ENCODE data around the gene HES4. TPM values are rescaled to one million over a fixed set of nuclear protein-coding genes. Genes with fewer than 3 reads are reported as not detected.
"Not testable (repeated sequence)": the region's sequence is repeated elsewhere in the genome, so short reads cannot be mapped to it uniquely, and the experiment has no call there.

HES4 gene
- total RNA-seq, 1 experiment from 2014 or later = 10.6 TPM

DNA sequence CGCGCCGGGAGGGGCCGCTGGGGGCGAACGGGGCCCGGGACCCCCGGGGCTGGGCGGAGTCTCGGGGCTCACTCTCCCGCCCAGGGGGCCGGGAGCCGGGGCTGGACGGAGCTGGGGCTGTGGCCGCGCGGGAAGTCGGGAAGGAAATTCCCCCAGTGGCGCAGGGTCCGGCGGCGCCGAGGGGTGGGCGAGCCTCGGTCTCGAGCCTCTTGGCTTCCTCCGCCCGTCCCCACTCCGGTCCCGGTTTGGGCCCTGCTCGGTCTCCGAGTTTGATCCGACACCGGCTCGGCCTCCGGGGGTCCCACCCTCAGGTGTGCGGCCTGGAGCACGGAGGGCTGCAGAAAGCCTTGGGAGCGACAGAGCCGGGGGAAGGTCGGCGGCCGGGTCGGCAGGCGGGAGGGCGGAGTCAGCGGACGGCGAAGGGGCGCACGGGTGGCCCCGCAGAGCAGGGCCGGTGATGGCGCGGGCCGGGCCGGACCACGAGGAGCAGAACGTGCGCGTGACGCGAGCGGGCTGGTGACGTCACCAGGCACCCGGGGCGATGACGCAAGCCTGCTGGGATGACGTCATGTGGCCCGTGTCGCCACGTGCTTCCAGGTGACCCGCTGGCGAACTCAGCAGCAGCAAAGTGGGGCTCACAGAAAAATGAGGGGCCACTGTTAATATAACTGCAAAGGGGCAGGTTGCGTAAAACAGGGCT, 610 bp upstream of the HES4 start:
- peak; percentile 70 for DNase-seq (ENCODE audit: extremely low read depth, low read depth)

GRCh38 chr1:998995-999724, 737 bp downstream of the HES4 start:
- DNase-seq (ENCODE audit: extremely low read depth, low read depth) = no peak

GRCh38 chr1:998745-998994, 1.2 kb downstream of the HES4 start:
- DNase-seq (ENCODE audit: extremely low read depth, low read depth) = no peak

- DNase-seq (ENCODE audit: extremely low read depth, low read depth) = no peak
Measured at GRCh38 chr1:997993-998744, 1.7 kb downstream of the HES4 start.

GRCh38 chr1:997713-997992, 2.2 kb downstream of the HES4 start:
- no peak for DNase-seq (ENCODE audit: extremely low read depth, low read depth)

DNA sequence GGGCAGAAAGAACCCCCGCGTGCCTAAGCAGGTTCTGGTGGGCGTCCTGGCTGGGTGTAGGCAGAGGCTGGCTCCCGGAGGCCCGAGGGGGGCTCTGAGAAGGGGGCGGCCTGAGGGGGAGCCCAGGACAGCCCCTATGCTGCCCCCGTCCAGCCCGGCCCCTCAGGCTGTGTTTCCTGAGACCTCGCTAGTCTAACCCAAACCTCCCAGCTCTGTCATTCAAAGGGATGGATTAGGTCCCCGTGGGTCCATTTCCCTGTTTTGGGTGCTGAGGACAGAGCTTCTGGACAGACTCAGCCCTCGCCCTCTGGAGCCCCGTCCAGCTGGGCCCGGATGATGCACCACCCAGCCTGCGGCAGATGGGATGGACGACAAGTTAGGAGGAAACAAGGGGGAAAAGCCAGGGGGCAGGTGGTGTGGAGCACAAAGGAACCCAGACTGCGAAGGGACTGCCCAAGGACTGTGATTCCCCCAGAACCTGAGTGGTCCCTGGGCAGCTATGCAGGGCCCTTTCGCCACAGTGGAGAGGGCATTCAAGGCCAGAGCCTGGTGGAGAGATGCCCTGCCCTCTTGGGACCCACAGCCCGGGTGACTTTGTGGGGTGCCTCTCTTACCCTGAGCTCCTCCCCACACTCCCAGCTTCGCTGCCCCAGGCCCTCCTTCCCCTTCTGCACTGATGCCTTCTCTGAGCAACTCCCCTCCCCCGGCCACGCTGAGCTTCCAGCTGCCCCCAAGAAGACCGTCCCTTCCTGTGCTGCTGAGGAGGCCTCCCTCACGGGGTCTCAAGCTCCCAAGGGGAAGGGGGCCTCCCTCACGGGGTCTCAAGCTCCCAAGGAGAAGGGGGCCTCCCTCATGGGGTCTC, 2.8 kb downstream of the HES4 start:
- DNase-seq (ENCODE audit: extremely low read depth, low read depth) = no peak

DNA sequence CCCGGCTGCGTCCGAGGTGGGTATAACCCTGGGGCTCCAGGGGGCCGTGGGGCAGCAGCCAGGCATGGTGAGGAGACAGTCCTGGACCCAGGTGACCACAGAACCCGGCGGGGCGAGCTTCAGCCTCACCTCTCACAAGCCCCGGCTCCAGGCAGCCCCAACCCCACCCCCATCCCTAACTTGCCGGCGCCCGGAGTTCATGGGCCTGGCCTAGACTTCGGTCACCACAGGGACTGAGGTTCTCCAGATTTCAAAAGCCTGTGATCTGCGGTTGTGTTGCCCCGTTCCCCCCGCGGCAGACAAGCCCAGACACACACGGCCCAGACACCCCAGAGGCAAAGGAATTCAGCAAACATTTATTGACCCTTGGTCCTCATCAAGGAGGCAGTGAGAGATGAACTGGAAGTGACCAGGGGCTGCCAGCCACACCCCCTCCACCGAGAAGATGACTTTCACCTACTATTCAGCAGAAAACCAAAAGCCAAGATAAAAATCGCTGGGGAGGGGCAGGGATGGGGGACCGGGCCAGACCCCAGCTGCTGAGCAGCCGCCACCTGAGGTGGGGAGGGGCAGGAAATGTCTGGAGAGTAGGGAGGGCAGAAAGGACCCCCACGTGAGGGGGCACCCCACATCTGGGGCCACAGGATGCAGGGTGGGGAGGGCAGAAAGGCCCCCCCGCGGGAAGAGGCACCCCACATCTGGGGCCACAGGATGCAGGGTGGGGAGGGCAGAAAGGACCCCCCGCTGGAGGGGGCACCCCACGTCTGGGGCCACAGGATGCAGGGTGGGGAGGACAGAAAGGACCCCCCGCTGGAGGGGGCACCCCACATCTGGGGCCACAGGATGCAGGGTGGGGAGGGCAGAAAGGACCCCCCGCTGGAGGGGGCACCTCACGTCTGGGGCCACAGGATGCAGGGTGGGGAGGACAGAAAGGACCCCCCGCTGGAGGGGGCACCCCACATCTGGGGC, 3.9 kb downstream of the HES4 start:
- no peak for DNase-seq (ENCODE audit: extremely low read depth, low read depth)

DNA sequence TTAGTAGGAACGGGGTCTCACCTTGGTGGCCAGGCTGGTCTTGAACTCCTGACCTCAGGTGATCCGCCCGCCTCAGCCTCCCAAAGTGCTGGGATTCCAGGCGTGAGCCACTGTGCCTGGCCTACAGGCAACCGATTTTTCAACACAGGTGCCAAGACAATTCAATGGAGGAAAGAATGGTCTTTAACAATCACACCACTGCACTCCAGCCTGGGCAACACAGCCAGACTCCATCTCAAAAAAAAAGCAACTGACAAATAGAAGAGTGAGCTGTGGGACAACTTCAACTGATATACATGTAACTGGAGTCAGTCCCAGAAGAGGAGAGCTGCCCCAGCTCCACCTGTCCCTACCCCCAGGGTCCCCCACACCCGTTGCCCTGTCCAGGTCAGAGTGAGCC, 5.4 kb downstream of the HES4 start:
- DNase-seq (ENCODE audit: extremely low read depth, low read depth) = not testable (repeated sequence)

DNA sequence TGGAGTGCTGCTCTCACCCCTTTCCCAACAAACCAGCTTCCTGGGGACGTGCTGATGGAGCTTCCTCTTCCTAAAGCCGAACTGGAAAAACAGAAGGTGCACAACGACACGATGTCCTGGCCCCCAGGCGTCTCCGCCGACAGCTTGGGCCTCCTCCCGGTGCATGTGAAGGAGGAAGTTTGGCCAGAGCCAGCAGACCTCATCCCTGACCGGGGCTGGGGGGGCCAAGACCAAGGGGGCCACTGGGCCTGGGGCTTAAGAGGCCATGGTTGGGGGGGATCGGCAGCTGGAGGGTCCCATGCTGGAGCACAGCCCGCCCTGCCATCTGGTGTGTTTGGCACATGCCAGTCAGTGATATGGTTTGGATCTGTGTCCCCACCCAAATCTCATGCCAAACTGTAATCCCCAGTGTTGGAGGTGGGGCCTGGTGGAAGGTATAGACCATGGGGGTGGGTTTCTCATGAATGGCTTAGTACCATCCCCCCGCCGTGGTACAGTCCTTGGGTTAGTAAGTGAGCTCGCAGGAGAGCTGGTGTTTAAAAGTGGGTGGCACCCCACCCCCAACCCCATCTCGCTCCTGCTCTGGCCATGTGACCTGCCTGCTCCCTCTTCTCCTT, 6.4 kb downstream of the HES4 start:
- no peak for DNase-seq (ENCODE audit: extremely low read depth, low read depth)

DNA sequence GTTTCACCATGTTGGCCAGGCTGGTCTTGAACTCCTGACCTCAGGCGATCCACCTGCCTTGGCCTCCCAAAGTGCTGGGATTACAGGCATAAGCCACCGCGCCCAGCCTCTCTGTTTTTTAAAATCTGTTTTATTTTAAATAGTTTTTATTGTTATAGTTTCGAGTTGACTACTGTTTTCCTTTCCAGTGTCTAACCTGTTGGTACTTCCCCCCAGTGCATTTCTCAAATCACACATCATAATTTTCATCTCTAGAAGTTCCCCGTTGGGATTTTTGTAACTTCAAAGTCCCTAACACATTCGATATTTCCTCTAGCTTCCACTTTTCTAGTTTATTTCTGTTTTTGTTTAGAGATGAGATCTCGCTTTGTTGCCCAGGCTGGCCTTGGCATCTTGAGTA, 7.5 kb downstream of the HES4 start:
- no peak for DNase-seq (ENCODE audit: extremely low read depth, low read depth)

DNA sequence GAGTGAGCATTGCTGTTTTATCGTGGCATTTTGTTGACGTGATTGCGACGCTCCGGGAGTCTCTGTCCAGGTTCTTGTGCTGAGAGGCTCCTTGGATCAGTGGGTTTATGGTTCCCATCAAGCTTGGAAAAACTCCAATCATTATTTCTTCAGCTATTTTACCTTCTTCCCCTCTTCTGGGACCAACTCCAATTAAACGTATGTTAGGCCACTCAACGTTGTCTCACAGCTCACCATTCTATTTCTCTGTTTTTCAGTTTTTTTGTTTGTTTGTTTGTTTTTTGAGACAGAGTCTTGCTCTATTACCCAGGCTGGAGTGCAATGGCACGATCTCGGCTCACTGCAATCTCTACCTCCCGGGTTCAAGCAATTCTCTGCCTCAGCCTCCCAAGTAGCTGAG, 8.0 kb downstream of the HES4 start:
- DNase-seq (ENCODE audit: extremely low read depth, low read depth) = no peak

- not testable (repeated sequence) for DNase-seq (ENCODE audit: extremely low read depth, low read depth)
Measured at GRCh38 chr1:991275-991674, 8.6 kb downstream of the HES4 start.

- not testable (repeated sequence) for DNase-seq (ENCODE audit: extremely low read depth, low read depth)
Measured at GRCh38 chr1:988061-988460, 11.8 kb downstream of the HES4 start.

DNA sequence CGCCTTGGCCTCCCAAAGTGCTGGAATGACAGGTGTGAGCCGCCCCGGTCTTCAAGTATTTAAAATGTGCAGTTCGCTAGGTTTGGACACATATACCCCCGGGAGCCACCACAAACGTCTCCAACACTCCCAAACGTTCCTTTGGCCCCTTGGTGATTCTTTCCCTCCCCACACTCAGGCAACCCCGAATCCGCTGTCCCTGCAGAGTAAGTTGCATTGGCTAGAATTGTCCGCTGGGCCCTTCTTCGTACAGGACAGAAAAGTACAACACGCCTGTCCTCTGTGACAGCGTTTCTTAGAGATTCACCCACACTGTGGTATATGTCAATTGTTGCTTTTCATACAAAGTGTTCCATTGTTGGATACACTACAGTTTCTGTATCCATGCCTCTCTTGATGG, 14.8 kb downstream of the HES4 start:
- DNase-seq (ENCODE audit: extremely low read depth, low read depth) = no peak

DNA sequence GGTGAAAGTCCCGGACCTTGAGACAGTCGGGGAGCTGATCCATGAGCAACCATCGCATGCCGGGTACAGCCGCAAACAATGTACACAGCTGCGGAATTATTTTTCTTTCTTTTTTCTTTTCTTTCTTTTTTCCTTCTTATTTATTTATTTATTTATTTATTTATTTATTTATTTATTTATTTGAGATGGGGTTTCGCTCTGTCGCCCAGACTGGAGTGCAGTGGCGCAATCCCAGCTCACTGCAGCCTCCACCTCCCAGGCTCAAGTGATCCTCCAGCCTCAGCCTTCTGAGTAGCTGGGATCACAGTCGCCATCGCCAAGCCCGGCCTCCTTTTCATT, 15.5 kb downstream of the HES4 start:
- DNase-seq (ENCODE audit: extremely low read depth, low read depth) = no peak

GRCh38 chr1:983798-984475, 16.0 kb downstream of the HES4 start:
- no peak for DNase-seq (ENCODE audit: extremely low read depth, low read depth)

GRCh38 chr1:982765-983436, 17.0 kb downstream of the HES4 start:
- DNase-seq (ENCODE audit: extremely low read depth, low read depth) = no peak

DNA sequence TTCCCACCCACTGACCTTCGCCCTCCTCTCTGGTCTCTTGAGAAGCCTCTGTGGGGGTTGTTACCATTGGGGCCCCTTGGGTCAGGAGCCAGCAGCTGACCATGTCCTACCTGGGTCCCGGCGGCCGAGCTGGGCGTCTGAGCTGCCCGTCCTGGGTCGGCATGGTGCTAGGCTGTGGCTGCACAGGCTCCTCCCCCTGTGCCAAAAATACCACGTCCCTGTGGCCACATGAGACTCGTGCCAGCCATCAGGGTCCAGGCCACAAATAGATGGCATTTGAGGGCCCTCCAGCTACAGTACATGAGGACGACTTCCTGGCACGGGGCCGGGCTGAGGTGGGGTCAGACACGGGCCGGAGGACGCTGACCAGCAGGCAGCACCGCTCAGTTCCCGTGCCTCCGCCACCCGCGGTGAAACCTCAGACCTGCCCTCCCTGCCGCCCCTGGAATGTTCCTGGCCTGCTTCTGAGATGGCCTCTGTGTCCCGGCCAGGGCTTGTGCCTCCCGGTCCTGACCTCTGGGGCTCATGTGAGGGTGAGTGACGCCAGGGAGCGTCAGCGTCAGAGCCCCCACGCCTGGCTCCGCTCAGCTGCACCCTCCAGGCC, 17.8 kb downstream of the HES4 start, which contains the start of gene PERM1:
PERM1 (minus strand) TSS at position 139 of the 604 bp plus-strand sequence. CDS start 1,064 bp downstream, outside the sequence.
- no peak for DNase-seq (ENCODE audit: extremely low read depth, low read depth)
